ENCODE results near the gene IRAK1BP1. TPM values are rescaled to one million over a fixed set of nuclear protein-coding genes. Genes with fewer than 3 reads are reported as not detected.
"Not testable (repeated sequence)": the region's sequence is repeated elsewhere in the genome, so short reads cannot be mapped to it uniquely, and the experiment has no call there.

Gene IRAK1BP1
- total RNA-seq, 1 donor from 2014 or later = 3.0 TPM

GRCh38 chr6:78875505-78875904, 8.2 kb downstream of the IRAK1BP1 start:
- H3K36me3 Mint-ChIP-seq (ENCODE audit: low read depth) = peaks cover 11% of the 10 kb centered on the region
- H3K9me3 Mint-ChIP-seq = peaks cover 7% of the 10 kb centered on the region
- intact Hi-C loops (cut with micrococcal nuclease) = no loop called here
- H3K4me1 Mint-ChIP-seq = no peaks in the 10 kb centered on the region
- ATAC-seq (ENCODE audit: low read depth) (no peak), DNase-seq (no peak)
- no peak overlapping the region for H3K27ac Mint-ChIP-seq
- POLR2A ChIA-PET = no interaction called here
- H3K4me3 Mint-ChIP-seq = no peak overlapping the region
- CTCF ChIA-PET = no interaction called here
- H3K27me3 Mint-ChIP-seq = no peaks in the 10 kb centered on the region
- no peak for TF ChIP-seq CTCF (IDR thresholded peaks at IDR 0.05)

- POLR2A ChIA-PET = no interaction called here
- CTCF ChIA-PET = no interaction called here
- ATAC-seq (ENCODE audit: low read depth) = no peak
- peaks cover 6% of the 10 kb centered on the region for H3K9me3 Mint-ChIP-seq
- H3K4me3 Mint-ChIP-seq = no peak overlapping the region
- no peaks in the 10 kb centered on the region for H3K27me3 Mint-ChIP-seq
- no peak for DNase-seq
- H3K27ac Mint-ChIP-seq = no peak overlapping the region
- no peak for TF ChIP-seq CTCF (IDR thresholded peaks at IDR 0.05)
- intact Hi-C loops (cut with micrococcal nuclease) = no loop called here
- no peaks in the 10 kb centered on the region for H3K4me1 Mint-ChIP-seq
- H3K36me3 Mint-ChIP-seq (ENCODE audit: low read depth) = peaks cover 18% of the 10 kb centered on the region
Observed at GRCh38 chr6:78883651-78884050, 16.3 kb downstream of the IRAK1BP1 start.

GRCh38 chr6:78889901-78890300, 22.6 kb downstream of the IRAK1BP1 start:
- H3K4me1 Mint-ChIP-seq; intact Hi-C loops (cut with micrococcal nuclease); POLR2A ChIA-PET; H3K27ac Mint-ChIP-seq; H3K27me3 Mint-ChIP-seq; DNase-seq; CTCF ChIA-PET; H3K9me3 Mint-ChIP-seq; ATAC-seq (ENCODE audit: low read depth); H3K4me3 Mint-ChIP-seq: not testable (repeated sequence)
- peaks cover 25% of the 10 kb centered on the region for H3K36me3 Mint-ChIP-seq (ENCODE audit: low read depth)

GRCh38 chr6:78896227-78896626, 28.9 kb downstream of the IRAK1BP1 start:
- POLR2A ChIA-PET = no interaction called here
- intact Hi-C loops (cut with micrococcal nuclease) = no loop called here
- TF ChIP-seq CTCF (IDR thresholded peaks at IDR 0.05) = no peak
- CTCF ChIA-PET = no interaction called here
- Mint-ChIP-seq H3K36me3 (ENCODE audit: low read depth) (peaks cover 3% of the 10 kb centered on the region), H3K27me3 (no peaks in the 10 kb centered on the region), H3K9me3 (no peaks in the 10 kb centered on the region), H3K27ac (no peak overlapping the region), H3K4me3 (no peak overlapping the region), H3K4me1 (no peaks in the 10 kb centered on the region)
- ATAC-seq (ENCODE audit: low read depth) (no peak), DNase-seq (no peak)

GRCh38 chr6:78908621-78909020, 41.3 kb downstream of the IRAK1BP1 start:
- no peak for ATAC-seq (ENCODE audit: low read depth)
- no peak for DNase-seq
- H3K9me3 Mint-ChIP-seq = no peaks in the 10 kb centered on the region
- H3K36me3 Mint-ChIP-seq (ENCODE audit: low read depth) = no peaks in the 10 kb centered on the region
- intact Hi-C loops (cut with micrococcal nuclease) = no loop called here
- H3K27me3 Mint-ChIP-seq = peaks cover 24% of the 10 kb centered on the region
- ChIA-PET CTCF (no interaction called here), POLR2A (no interaction called here)
- TF ChIP-seq CTCF (IDR thresholded peaks at IDR 0.05) = no peak
- no peak overlapping the region for H3K27ac Mint-ChIP-seq
- H3K4me1 Mint-ChIP-seq = peaks cover 16% of the 10 kb centered on the region
- no peak overlapping the region for H3K4me3 Mint-ChIP-seq

- peaks cover 16% of the 10 kb centered on the region for H3K4me1 Mint-ChIP-seq
- H3K27ac Mint-ChIP-seq = no peak overlapping the region
- intact Hi-C loops (cut with micrococcal nuclease) = no loop called here
- CTCF ChIA-PET = no interaction called here
- ATAC-seq (ENCODE audit: low read depth) (no peak), DNase-seq (no peak)
- peaks cover 24% of the 10 kb centered on the region for H3K27me3 Mint-ChIP-seq
- H3K9me3 Mint-ChIP-seq = no peaks in the 10 kb centered on the region
- TF ChIP-seq CTCF (IDR thresholded peaks at IDR 0.05) = no peak
- no peaks in the 10 kb centered on the region for H3K36me3 Mint-ChIP-seq (ENCODE audit: low read depth)
- no peak overlapping the region for H3K4me3 Mint-ChIP-seq
- POLR2A ChIA-PET = no interaction called here
Observed at GRCh38 chr6:78909391-78909790, 42.0 kb downstream of the IRAK1BP1 start.
